Measurements from ENCODE around the gene NTNG1.

Gene NTNG1

GRCh38 chr1:107343601-107344000 is 202.8 kb downstream of the NTNG1 start:
- no peak for DNase-seq

DNA sequence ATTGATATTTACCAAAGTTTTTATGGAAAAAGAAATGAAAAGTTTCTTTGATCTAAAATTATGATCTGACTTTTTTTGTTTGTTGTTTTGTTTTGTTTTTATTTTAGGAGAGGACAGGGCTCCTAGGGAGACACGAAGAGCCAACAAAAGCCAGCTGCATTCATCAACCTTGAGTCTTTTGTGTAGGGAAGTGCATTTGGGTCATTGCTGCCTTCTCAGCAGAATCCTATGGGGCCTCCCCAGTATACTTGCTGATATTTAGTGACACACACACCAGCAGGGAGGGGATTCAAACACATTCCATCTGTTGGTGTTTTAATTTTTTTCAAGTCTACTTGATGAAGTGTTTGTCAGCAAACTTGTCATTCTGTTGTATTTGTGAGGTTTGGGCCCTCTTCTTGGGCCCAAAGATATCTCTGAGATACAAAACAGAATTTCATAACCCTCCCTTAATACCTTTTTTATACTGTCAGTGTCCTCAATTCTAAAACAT is 203.5 kb downstream of the NTNG1 start:
- DNase-seq = no peak

- DNase-seq = no peak
These were observed 204.0 kb downstream of the NTNG1 start for GRCh38 chr1:107344836-107345235.

DNA sequence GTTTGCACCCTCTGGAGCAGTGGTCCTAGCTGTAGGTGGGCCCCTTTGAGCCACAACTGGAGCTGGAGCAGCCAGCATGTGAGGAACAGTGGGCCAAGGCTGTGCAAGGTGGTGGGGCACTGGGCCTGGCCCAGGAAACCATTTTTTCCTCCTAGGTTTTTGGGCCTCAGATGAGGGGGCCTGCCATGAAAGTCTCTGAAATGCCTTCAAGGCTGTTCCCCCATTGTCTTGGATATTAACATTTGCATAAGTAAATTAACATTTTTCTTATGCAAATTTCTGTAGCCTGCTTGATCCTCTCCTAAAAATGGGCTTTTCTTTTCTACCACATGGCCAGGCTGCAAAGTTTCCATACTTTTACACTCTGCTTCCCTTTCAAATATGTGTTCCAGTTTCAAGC is 212.0 kb downstream of the NTNG1 start:
- no peak for DNase-seq

GRCh38 chr1:107357376-107357775 is 216.5 kb downstream of the NTNG1 start:
- no peak for DNase-seq

DNA sequence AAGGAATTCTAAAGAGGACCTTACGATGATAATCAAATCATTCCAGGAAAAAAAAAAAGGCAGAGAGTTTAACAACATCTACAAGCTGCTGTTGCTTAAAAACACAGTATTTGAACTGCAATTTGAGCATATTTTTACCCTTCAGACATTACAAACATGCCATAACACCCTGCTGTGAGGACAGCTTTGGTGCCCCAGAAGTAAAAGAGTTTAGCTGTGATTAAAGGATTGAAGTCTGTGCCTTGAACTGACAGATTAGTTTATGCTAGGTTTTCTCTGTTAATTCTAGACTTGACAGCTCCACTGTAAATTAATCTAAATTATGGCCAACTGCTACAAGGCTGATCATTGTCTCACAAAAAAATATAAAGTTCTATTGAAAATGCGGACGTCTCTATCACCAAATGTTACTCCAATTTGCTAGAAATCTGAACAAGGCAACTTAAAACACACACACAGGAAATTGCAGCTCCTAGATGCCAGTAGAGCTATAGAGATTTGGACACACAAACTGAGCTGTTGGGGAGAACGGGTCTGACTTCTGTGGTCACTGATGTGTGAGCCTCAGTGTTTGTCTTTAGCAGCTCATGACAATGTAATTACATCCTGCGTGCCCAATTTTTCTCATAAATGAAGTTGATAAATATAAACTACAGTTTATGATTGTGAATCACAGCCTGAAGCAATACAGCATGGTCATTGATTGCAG is 217.9 kb downstream of the NTNG1 start:
- DNase-seq = no peak

GRCh38 chr1:107359472-107360241 is 218.8 kb downstream of the NTNG1 start:
- no peak for DNase-seq

DNA sequence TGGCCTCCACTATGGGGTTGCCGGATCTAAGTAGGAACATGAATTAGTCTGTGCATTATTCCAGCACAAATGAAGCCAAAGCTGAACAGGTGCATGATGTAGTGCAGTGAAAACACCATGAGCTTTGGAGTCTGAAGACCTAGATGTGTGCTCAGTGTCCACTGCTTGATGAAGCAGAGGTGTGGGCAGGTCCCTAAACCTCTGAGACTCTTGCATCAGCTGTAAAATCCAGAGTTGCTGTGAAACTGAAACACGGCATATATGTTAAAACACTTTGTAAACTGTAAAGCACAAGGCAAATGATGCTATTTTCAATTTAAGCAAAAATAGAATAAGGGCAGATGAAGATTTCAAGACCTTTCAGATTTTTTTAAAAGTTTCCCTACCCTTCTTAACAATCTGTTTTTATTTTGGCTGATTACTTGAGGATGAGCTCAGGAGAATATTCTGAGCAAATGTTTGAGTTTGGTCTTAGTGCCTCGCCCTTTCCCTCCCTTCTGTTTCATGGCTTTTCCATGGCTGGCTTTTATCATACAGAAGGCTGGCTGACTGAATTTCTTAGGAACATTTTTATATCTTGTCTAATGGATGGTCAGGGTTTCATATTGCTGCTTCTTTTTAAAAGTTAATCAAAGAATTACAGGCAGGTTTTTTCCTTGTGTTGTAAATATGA is 221.8 kb downstream of the NTNG1 start:
- no peak for DNase-seq

GRCh38 chr1:107363154-107363553 is 222.3 kb downstream of the NTNG1 start:
- DNase-seq = no peak

DNA sequence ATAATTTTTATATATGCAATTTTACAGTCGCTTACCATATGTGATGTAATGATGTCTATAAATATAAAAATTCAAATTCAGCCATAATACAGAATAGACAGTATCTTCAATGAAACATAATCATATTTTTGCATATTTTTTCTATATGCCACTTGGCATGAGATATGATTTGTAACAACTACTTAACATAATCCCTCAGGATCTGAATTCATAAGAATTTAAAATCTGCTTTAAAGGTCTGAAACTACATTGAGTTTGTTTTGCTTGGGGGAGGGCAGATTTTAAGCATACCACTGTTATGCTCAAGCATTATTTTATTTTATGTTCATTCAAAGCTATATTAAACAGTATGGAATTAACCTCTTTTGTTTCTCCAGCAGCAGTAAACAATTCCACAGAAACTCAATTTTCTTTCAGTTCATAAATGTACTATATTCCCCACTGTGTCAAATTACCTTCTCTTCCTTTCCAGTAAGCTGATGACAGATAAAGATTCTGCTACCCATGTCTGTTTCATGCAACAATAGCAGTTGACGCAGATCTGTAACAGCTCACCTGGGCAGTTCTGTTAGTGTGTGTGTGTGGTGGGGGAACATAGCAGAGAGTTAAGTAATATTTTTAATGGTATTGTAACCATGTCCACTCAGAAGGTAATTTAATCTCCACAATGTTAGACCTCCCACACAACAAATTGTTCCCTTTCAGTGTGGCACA is 224.8 kb downstream of the NTNG1 start:
- DNase-seq = no peak

- DNase-seq = no peak
These were observed 237.6 kb downstream of the NTNG1 start for GRCh38 chr1:107378426-107378825.

DNA sequence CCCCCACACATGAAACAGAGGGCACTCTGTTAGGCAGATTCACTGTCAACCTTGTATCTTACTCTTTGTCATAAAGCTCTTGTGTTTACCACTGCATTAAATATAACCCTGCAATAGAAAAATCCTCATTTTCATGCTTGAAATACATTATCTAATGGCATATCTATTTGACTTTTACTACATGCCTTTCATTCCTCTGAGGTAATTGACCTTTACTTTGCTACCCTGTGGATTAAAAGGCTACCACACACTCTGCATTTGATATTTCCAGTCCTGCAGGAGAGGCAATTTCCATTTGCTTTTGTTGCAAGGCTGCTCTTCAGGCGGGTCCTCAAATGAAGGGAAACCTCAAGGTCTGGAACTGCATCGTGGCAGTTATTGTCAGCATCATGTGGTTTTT is 238.0 kb downstream of the NTNG1 start:
- DNase-seq = no peak

- no peak for DNase-seq
These were observed 239.0 kb downstream of the NTNG1 start for GRCh38 chr1:107379826-107380225.

DNA sequence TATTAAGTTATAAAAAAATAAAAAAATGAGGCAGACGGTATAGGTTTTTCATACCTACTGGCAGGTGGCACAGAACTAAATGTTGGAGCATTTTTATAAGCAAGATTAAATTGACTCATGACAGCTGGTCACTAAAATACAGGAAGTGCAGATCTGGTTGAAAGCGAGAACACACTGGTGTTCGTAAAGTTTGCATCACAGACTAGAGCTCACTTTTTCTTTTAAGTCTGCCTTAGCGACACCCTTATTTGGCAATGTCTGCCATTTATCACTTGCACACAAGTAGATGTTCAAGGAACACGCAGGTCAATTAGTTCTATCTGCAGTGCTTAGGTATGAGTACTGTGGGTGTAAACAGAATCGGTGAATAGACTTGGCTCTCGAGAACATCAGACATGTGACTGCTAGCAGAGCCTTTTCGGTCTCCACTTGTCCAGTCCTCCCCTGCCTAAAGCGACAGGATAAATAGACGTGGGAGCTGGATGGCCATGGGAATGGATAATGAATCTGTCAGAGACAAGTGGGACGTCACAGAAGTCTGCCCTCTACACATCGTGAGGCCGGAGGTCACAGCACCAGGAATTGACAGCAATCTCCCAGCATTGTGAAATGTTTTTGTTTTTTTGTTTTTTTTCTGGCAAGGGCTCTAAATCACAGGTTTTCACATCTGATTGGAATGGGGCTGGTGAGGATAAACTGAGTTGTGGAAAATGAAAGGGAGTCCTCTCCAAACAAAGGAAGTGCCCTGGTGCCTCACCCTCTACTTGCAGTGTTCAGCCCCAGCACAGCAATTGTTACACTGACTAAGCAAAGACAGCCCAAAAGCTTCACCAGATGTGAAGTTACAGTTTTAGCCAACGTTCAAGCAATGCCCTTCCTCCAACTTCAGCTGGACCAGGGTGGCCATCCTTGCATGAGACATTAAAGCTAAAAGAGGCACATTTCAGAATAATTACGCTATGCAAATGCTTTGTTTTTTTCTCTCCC is 248.9 kb downstream of the NTNG1 start:
- DNase-seq = no peak

DNA sequence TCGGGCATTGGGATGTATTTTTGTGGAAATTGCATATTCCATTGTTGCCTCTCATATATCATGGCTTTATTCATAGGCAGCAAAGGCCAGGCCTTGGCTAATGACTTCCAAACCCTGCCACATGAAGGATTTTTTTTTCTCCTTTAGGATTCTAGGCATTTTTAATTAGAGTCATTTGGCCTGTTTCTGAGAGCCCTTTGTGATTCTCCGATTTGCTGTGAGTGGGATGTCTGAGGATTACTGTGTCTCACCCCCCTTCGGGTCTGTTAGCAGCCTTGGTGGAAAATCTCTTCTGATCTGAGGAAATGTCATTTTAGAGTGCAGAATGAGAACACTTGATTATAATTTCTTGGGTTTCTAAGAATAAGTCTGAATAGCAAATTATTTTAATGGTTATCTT is 253.5 kb downstream of the NTNG1 start:
- no peak for DNase-seq

DNA sequence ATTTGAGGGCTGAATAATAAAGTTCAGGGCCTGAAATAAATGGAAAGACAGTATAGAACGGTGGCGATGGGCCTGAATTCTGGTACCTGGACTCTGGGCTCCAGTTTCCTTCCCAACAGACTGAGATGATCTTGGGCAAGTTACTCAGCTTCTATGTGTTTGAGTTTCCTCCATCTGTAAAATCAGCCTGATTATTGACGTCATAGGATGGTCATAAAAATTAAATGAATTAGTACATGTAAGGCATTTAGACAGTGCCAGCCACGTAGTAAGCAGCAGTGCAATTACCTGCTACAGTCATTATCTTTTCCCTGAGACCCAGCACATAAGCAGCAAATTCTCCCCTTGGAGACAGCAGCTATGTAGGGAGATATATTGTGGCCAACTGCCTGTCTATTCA is 260.9 kb downstream of the NTNG1 start:
- no peak for DNase-seq

DNA sequence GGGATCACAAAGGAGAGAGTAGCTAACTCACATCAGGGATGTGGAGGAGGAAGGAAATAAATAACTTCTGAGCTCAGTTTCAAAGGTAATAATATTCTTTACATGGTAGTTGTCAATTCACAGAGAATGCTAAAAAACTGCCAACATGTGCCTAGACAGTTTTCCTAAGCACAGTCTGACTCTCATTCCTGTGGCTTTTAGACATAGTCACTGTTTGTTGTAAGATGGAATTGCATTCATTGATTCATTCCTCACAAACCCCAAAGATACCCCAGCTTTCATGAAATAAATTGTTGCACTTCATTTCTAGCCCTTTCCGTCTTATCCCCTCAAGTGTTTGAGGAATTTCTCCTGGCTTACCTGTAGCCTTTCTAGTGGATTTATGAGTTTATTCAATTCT is 263.9 kb downstream of the NTNG1 start:
- DNase-seq = no peak

DNA sequence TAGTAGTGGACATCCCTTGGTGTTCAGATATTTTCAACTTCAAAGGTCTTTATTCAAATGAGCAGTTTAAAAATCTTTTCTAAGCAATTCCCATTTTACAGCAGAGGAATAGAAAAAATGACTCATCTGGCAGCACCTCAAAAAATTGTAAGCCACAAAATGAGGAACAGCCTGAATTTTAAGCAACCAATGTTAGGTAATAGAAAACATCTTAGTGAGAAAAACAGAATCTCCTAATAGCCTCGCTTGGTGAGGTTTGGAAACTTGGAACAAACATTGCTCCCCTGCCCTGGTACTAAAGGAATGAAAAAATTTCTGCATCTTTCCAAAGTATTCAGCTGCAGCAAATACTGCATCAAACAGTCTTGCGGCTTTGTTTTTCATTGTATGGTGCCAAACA is 264.4 kb downstream of the NTNG1 start:
- DNase-seq = no peak

DNA sequence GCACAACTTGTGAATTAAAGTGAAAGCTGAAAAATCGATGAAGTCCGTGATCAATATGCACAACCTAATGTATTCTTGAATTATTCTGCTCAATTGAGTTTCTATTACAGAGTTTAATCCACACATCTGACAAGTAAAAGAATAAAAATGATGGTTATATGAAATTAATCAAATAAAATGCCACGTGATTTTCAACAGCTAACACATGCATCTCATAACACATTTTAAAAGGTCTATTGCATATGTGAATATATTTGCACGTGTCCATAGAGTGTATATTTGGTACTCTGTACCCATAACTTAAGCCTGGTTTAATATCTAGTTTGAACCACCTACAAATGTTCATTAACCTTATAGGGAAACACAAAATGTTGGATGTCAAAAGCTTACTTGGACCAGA is 266.2 kb downstream of the NTNG1 start:
- no peak for DNase-seq

DNA sequence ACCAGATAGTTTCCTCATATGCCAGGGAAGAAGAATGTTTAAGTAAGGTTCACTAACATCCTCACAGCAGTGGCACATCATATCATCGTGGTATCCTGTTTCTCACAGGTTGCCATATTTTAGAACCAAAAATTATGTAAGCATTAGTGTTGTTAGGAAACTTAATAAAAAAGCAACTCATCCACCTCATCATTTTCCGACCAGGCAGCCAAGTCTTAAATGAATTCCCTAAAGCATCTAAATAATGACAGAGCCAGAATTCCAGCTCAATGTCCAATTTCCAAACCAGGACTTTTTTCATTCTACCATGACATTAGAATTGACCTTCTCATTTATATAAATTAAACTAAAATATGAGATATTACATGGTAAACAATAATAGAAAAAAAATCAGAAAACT is 272.7 kb downstream of the NTNG1 start:
- DNase-seq = no peak

GRCh38 chr1:107413951-107414350 is 273.1 kb downstream of the NTNG1 start:
- no peak for DNase-seq

DNA sequence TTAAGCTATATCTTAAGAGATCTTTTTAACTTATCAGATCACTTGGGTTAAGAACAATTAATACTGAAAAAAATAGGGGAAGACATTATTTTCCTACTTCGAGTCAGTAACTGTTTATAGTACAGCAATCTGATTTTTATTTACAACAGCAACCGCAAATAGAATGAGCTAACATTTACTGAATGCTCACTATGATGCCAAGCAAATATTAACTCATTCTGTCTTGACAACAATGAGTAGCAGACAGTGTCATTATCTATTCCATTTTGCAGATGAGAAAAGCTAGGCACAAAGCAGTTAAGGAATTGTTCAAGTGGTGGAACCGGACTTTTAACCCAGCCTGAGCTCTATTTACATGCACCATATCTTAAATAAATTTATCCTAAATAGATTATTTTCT is 273.7 kb downstream of the NTNG1 start:
- DNase-seq = no peak
